K562 (cell line): ENCODE results near the gene DYRK1A. TPM values are rescaled to one million over a fixed set of nuclear protein-coding genes. Genes with fewer than 3 reads are reported as not detected.
A peak's percentile ranks its signal among the peaks of the same experiment; 100 is the strongest.

Experiments used
- ATAC-seq: fragments of 200-7000 bp; cut with Tn5 transposase; 3 replicates; pipeline ENCODE4 v1.9.1; 2020; ENCODE audit warnings: moderate library complexity
- BruUV-seq: library from RNA; stranded (reverse); fragments of 400-500 nt; replicated peaks from 2 replicates; lab custom pipeline; 2021; lab: Mats Ljungman, UMichigan
- CTCF ChIA-PET: fragments of 300-600 bp; formaldehyde crosslinking; extraction: SDS; loops from one replicate; lab custom pipeline; 2021; ENCODE audit warnings: low intra/inter-chr PET ratio; lab: Yijun Ruan, JAX
- POLR2A ChIA-PET: fragments of 300-600, 350-650 bp; sonication (Branson Sonifier 250); formaldehyde crosslinking; extraction: SDS; loops from one replicate; lab custom pipeline; 2021; ENCODE audit warnings: antibody characterized with exemption, inconsistent platforms; lab: Yijun Ruan, JAX
- DNase-seq, 4 experiments: peaks; one replicate each; pipeline versions ENCODE4 v3.0.0 to v3.0.0-alpha.2; 2011 to 2018; ENCODE audit warnings: low spot score in 3 of 4, mixed read lengths in 3 of 4; ENCODE audit errors: extremely low read depth in 1 of 4
- FAIRE-seq: peaks from 2 replicates; lab custom pipeline; 2011; peaks lifted over from hg19 to GRCh38; lab: Jason Lieb, UNC
- H2AFZ ChIP-seq: 2 replicates; pipeline ENCODE4 v1.6.0; 2011; ENCODE audit warnings: low read depth, low read length, control low read depth, inconsistent platforms
- H3K27ac ChIP-seq: fragments of 200-600 bp; 3 replicates; pipeline ENCODE4 v1.8.0; 2011; ENCODE audit warnings: low read depth, mild to moderate bottlenecking, control low read depth, inconsistent platforms, low read length, moderate library complexity, mixed read lengths; ENCODE audit errors: extremely low read depth
- H3K27me3 ChIP-seq, 2 experiments: fragments of 300-600 bp in 1 of 2; 2 replicates in 1 of 2; 3 replicates in 1 of 2; pipeline versions ENCODE4 v1.6.0 to v1.8.0; 2011; ENCODE audit warnings: inconsistent platforms in 2 of 2, low read length in 2 of 2, mild to moderate bottlenecking in 1 of 2, mixed read lengths in 1 of 2, moderate library complexity in 1 of 2; ENCODE audit not compliant: control insufficient read depth in 2 of 2, insufficient read depth in 2 of 2
- H3K36me3 ChIP-seq: fragments of 300-600 bp; 3 replicates; pipeline ENCODE4 v1.8.0; 2011; ENCODE audit warnings: mild to moderate bottlenecking, low read length, inconsistent platforms; ENCODE audit not compliant: control insufficient read depth, insufficient read depth
- H3K4me1 ChIP-seq, 2 experiments: fragments of 200-600 bp in 1 of 2; replicated peaks in 1 of 2; 2 replicates in 1 of 2; 3 replicates in 1 of 2; pipeline versions ENCODE4 v1.5.1 to v1.8.0; 2011; ENCODE audit warnings: inconsistent platforms in 2 of 2, low read length in 2 of 2, mild to moderate bottlenecking in 1 of 2, mixed read lengths in 1 of 2, moderate library complexity in 1 of 2; ENCODE audit not compliant: control insufficient read depth in 2 of 2, insufficient read depth in 2 of 2
- H3K4me2 ChIP-seq: 2 replicates; pipeline ENCODE4 v1.6.1; 2011; ENCODE audit warnings: low read length, control low read depth, inconsistent platforms, mixed read lengths; ENCODE audit not compliant: insufficient read depth
- H3K4me3 ChIP-seq: fragments of 200-600 bp; sonication (generic), shearing (Covaris generic); 2 replicates; pipeline ENCODE4 v1.5.1; 2016; ENCODE audit warnings: control low read depth, inconsistent platforms
- H3K79me2 ChIP-seq: fragments of 200-600 bp; 3 replicates; pipeline ENCODE4 v1.8.0; 2011; ENCODE audit warnings: low read length, inconsistent platforms; ENCODE audit not compliant: control insufficient read depth, insufficient read depth
- H3K9ac ChIP-seq, 2 experiments: 2 replicates each; pipeline versions ENCODE4 v1.6.0 to v1.6.1; 2011; ENCODE audit warnings: low read depth in 2 of 2, low read length in 2 of 2, control low read depth in 1 of 2, inconsistent platforms in 1 of 2, mild to moderate bottlenecking in 1 of 2, mixed read lengths in 1 of 2; ENCODE audit not compliant: insufficient read depth in 1 of 2
- H3K9me1 ChIP-seq: one replicate; pipeline ENCODE4 v1.6.0; 2011; ENCODE audit warnings: inconsistent platforms, mild to moderate bottlenecking, low read length, moderate library complexity; ENCODE audit not compliant: control insufficient read depth, insufficient read depth
- H3K9me3 ChIP-seq: replicated peaks from 2 replicates; pipeline ENCODE4 v1.5.1; 2011; ENCODE audit warnings: low read depth, low read length, inconsistent platforms; ENCODE audit not compliant: control insufficient read depth, insufficient read depth
- H4K20me1 ChIP-seq: replicated peaks from 2 replicates; pipeline ENCODE4 v1.6.1; 2011; ENCODE audit warnings: low read length, inconsistent platforms, mixed read lengths; ENCODE audit not compliant: control insufficient read depth, insufficient read depth
- BCL6 ChIP-seq: fragments of 250-450 bp; sonication (Bioruptor Pico); IDR thresholded peaks from 2 replicates; pipeline ENCODE4 v1.4.0; 2020
- CHD1 ChIP-seq: fragments of 200-600 bp; sonication (generic); IDR thresholded peaks from one replicate; pipeline ENCODE4 v1.6.1; 2012; ENCODE audit warnings: mild to moderate bottlenecking, moderate library complexity, low read length, inconsistent platforms
- EGR1 ChIP-seq: fragments of 450-650 bp; conservative IDR thresholded peaks from 2 replicates; pipeline ENCODE4 v1.6.1; 2017; ENCODE audit warnings: mild to moderate bottlenecking
- ELF2 ChIP-seq: fragments of 250-450 bp; sonication (Bioruptor Pico); IDR thresholded peaks from 2 replicates; pipeline ENCODE4 v1.5.0; 2021; ENCODE audit warnings: mild to moderate bottlenecking
- NCOA1 ChIP-seq: fragments of 450-650 bp; IDR thresholded peaks from 2 replicates; pipeline ENCODE4 v1.6.1; 2016; ENCODE audit warnings: low read depth
- NR4A1 ChIP-seq, 2 experiments: fragments of 250-450 bp in 1 of 2; fragments of 450-650 bp in 1 of 2; sonication (Bioruptor Pico) in 1 of 2; IDR thresholded peaks; 2 replicates each; pipeline versions ENCODE4 v1.4.0 to v1.6.1; 2016 to 2020; ENCODE audit warnings: mild to moderate bottlenecking in 2 of 2, missing compliant biosample characterization in 1 of 2, missing genetic modification characterization in 1 of 2, moderate library complexity in 1 of 2
- SIN3A ChIP-seq, 2 experiments: fragments of 150-350 bp in 1 of 2; IDR thresholded peaks; 2 replicates each; pipeline ENCODE4 v1.6.1; 2011 to 2016; ENCODE audit warnings: borderline replicate concordance in 2 of 2, low read depth in 2 of 2, low read length in 2 of 2, mild to moderate bottlenecking in 2 of 2, moderate library complexity in 2 of 2; ENCODE audit not compliant: control insufficient read depth in 1 of 2
- SNRNP70 ChIP-seq: fragments of 200-400 bp; formaldehyde crosslinking; optimal IDR thresholded peaks from 2 replicates; pipeline ENCODE3; 2017; ENCODE audit warnings: low read depth, low read length
- TAF7 ChIP-seq: fragments of 450-650 bp; IDR thresholded peaks from 2 replicates; pipeline ENCODE4 v1.6.1; 2016; ENCODE audit warnings: missing genetic modification characterization, missing compliant biosample characterization
- ZNF431 ChIP-seq: sonication (generic); formaldehyde crosslinking; IDR thresholded peaks from 2 replicates; pipeline ENCODE4 v1.8.0; 2022; ENCODE audit warnings: mild to moderate bottlenecking, missing genetic modification reagents
- ZNF668 ChIP-seq: fragments of 250-450 bp; sonication (Bioruptor Pico); IDR thresholded peaks from 2 replicates; pipeline ENCODE4 v1.8.0; 2022; ENCODE audit warnings: mild to moderate bottlenecking, inconsistent platforms
- ZSCAN32 ChIP-seq: fragments of 450-650 bp; formaldehyde crosslinking; IDR thresholded peaks from 2 replicates; pipeline ENCODE4 v1.4.0; 2020; ENCODE audit warnings: mild to moderate bottlenecking, moderate library complexity
- WGBS: fragments of 100-300 bp; shearing (Covaris generic); methylation state at CpG from one replicate; pipeline ENCODE4 v1.1.6; 2016; ENCODE audit warnings: low coverage, mixed read lengths; ENCODE audit not compliant: insufficient coverage; ENCODE audit errors: missing lambda C conversion rate; 5-methylcytosine and 5-hydroxymethylcytosine counted together
- in situ Hi-C: fragments of 300-500 bp; cut with MboI; formaldehyde crosslinking; loops from 4 replicates; pipeline ENCODE4 v1.15.0; 2018; ENCODE audit warnings: inconsistent platforms, mixed read lengths
- intact Hi-C: fragments of 100-400 bp; cut with micrococcal nuclease; formaldehyde crosslinking; loops from 2 replicates; pipeline ENCODE4 v1.14.2; 2022
- polyA plus RNA-seq, 8 experiments: library from polyadenylated mRNA; depleted of rRNA in 4 of 8; stranded (reverse) in 5 of 8; unstranded in 3 of 8; fragments of >200 nt; fragmentation: Nextera tagmentation in 2 of 8; fragmentation: Illumina TruSeq in 1 of 8; extraction: Ambion mirVana in 2 of 8; extraction: Trizol in 1 of 8; gene quantifications; 2 replicates each; pipeline versions ENCODE4 v1.2.1 to v1.2.3, GENCODE V29; 2011 to 2014; ENCODE audit warnings: inconsistent platforms in 1 of 8, missing spikeins in 1 of 8
- total RNA-seq, 7 experiments: library from RNA; depleted of rRNA in 6 of 7; stranded (reverse); fragments of >200 nt in 6 of 7; fragmentation: Illumina TruSeq in 2 of 7; extraction: Trizol in 2 of 7; gene quantifications; 2 replicates each; pipeline versions ENCODE4 v1.2.1 to v1.2.3, GENCODE V29; 2011 to 2021; ENCODE audit warnings: low replicate concordance in 1 of 7
- TF ChIP-seq, protein P1 (sequence below): fragments of 450-650 bp; IDR thresholded peaks from one replicate; pipeline ENCODE4 v1.6.1; 2018; ENCODE audit warnings: mild to moderate bottlenecking, moderate library complexity; ENCODE audit not compliant: partially characterized antibody
- TF ChIP-seq, protein P2 (sequence below): fragments of 250-450 bp; sonication (Bioruptor Pico); IDR thresholded peaks from 2 replicates; pipeline ENCODE4 v1.5.0; 2022; ENCODE audit warnings: mild to moderate bottlenecking

The DYRK1A gene
- total and polyA plus RNA-seq, 9 of the 15 experiments (the other 6 are each of a cell fraction or from before 2014, with no cell fraction given), result 3.7 to 64.8 (median 42.3) TPM

DNA sequence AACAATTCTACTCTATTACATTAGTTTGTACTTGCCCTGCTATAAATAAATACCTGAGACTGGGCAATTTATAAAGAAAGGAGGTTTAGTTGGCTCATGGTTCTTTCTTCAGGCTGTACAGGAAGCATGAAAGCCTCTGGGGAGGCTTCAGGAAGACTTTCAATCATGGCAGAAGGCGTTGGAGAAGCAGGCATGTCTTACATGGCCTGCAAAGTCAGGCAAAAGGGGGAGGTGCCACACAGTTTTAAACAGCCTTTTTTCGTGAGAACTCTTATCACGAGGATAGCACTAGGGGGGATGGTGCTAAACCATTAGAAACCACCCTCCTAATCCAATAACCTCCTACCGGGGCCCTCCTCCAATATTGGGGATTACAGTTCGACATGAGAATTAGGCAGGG is 102.9 kb downstream of the DYRK1A start:
- DNase-seq, result no peak
- H3K79me2 ChIP-seq, result peaks cover 97% of the 10 kb centered on the region
- H2AFZ ChIP-seq, result no peak overlapping the region
- H3K27me3 ChIP-seq, result no peaks in the 10 kb centered on the region
- H4K20me1 ChIP-seq, result 0 out of 2 replicates have a peak, but pooled peaks cover 8% of the 10 kb centered on the region
- no peak overlapping the region for H3K9ac ChIP-seq
- H3K4me3 ChIP-seq, result no peak overlapping the region
- CTCF ChIA-PET, result no interaction called here
- in situ Hi-C loops, result no loop called here
- no peaks in the 10 kb centered on the region for H3K9me1 ChIP-seq
- H3K4me1 ChIP-seq, result no peaks in the 10 kb centered on the region
- no peak overlapping the region for H3K27ac ChIP-seq
- no peak for TF ChIP-seq SNRNP70
- TF ChIP-seq ZNF431, result peak; percentile 94
- POLR2A ChIA-PET, result no interaction called here
- ATAC-seq, result no peak
- BruUV-seq, result no TSS peak
- no peak for FAIRE-seq
- H3K4me2 ChIP-seq, result no peak overlapping the region
- peaks cover 64% of the 10 kb centered on the region for H3K36me3 ChIP-seq
- intact Hi-C loops, result no loop called here
- peaks cover 5% of the 10 kb centered on the region; the same call in 1 of the 2 replicates for H3K9me3 ChIP-seq
- 81% methylated on average over 5 of the region's 5 CpGs for WGBS

DNA sequence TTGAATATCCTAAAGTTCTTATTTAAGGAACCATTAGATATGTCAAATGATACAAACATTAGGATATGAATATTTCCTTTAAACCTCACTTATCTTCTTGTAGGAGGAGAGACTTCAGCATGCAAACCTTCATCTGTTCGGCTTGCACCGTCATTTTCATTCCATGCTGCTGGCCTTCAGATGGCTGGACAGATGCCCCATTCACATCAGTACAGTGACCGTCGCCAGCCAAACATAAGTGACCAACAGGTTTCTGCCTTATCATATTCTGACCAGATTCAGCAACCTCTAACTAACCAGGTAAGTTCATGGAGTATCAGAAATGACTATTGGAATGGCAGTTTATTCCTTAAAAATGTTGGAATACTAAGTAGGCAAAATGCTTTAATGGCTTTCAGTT is 106.0 kb downstream of the DYRK1A start:
- in situ Hi-C loops, result no loop called here
- H3K4me1 ChIP-seq, result no peaks in the 10 kb centered on the region
- no peak overlapping the region for H3K27ac ChIP-seq
- 95% methylated on average over 4 of the region's 4 CpGs for WGBS
- H3K9me3 ChIP-seq, result peaks cover 5% of the 10 kb centered on the region; the same call in 1 of the 2 replicates
- intact Hi-C loops, result no loop called here
- H3K4me3 ChIP-seq, result no peak overlapping the region
- FAIRE-seq (no peak), DNase-seq (no peak), ATAC-seq (no peak)
- peaks cover 97% of the 10 kb centered on the region for H3K79me2 ChIP-seq
- no peaks in the 10 kb centered on the region for H3K27me3 ChIP-seq
- ChIA-PET CTCF (no interaction called here), POLR2A (no interaction called here)
- no peak overlapping the region for H2AFZ ChIP-seq
- no peak overlapping the region for H3K9ac ChIP-seq
- H4K20me1 ChIP-seq, result peaks cover 19% of the 10 kb centered on the region; the same call in 1 of the 2 replicates
- H3K9me1 ChIP-seq, result peaks cover 5% of the 10 kb centered on the region
- peaks cover 74% of the 10 kb centered on the region for H3K36me3 ChIP-seq
- BruUV-seq, result no TSS peak
- no peak overlapping the region for H3K4me2 ChIP-seq
- TF ChIP-seq ZSCAN32 (CRISPR knock-in tag), result no peak
- no peak for TF ChIP-seq BCL6 (CRISPR knock-in tag)
- TF ChIP-seq EGR1, result no peak
- TF ChIP-seq, protein P1, sequence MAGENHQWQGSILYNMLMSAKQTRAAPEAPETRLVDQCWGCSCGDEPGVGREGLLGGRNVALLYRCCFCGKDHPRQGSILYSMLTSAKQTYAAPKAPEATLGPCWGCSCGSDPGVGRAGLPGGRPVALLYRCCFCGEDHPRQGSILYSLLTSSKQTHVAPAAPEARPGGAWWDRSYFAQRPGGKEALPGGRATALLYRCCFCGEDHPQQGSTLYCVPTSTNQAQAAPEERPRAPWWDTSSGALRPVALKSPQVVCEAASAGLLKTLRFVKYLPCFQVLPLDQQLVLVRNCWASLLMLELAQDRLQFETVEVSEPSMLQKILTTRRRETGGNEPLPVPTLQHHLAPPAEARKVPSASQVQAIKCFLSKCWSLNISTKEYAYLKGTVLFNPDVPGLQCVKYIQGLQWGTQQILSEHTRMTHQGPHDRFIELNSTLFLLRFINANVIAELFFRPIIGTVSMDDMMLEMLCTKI, result no peak
- TF ChIP-seq ZNF668 (CRISPR knock-in tag), result no peak
- TF ChIP-seq, protein P2, sequence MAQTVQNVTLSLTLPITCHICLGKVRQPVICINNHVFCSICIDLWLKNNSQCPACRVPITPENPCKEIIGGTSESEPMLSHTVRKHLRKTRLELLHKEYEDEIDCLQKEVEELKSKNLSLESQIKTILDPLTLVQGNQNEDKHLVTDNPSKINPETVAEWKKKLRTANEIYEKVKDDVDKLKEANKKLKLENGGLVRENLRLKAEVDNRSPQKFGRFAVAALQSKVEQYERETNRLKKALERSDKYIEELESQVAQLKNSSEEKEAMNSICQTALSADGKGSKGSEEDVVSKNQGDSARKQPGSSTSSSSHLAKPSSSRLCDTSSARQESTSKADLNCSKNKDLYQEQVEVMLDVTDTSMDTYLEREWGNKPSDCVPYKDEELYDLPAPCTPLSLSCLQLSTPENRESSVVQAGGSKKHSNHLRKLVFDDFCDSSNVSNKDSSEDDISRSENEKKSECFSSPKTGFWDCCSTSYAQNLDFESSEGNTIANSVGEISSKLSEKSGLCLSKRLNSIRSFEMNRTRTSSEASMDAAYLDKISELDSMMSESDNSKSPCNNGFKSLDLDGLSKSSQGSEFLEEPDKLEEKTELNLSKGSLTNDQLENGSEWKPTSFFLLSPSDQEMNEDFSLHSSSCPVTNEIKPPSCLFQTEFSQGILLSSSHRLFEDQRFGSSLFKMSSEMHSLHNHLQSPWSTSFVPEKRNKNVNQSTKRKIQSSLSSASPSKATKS, result no peak
- no peak for TF ChIP-seq TAF7 (tag)
- no peak for TF ChIP-seq CHD1
- no peak for TF ChIP-seq ELF2
- no peak for TF ChIP-seq NCOA1
- no peak for TF ChIP-seq SIN3A (IDR thresholded peaks at IDR 0.05; ENCODE audit: borderline replicate concordance in 2 of 2, control insufficient read depth in 1 of 2, low read depth in 2 of 2, low read length in 2 of 2)
- TF ChIP-seq NR4A1 (CRISPR knock-in tag; IDR thresholded peaks at IDR 0.05), result no peak
- no peak for TF ChIP-seq NR4A1 (tag; IDR thresholded peaks at IDR 0.05)
